Esophagus muscularis mucosa (tissue), 4 donors: ENCODE results near the gene SERPINB5. TPM values are rescaled to one million over a fixed set of nuclear protein-coding genes. Genes with fewer than 3 reads are reported as not detected.

ENCODE experiments used
- DNase-seq: peaks from one replicate; pipeline ENCODE4 v3.0.0-alpha.2; 2017; ENCODE audit errors: extremely low spot score
- H3K27ac ChIP-seq, 4 donors: fragments of 200-600 bp; sonication (generic); replicated peaks in 1 of 4; 1 replicate in 3 of 4; 2 replicates in 1 of 4; pipeline ENCODE4 v1.5.1; 2016 to 2019; ENCODE audit warnings: mild to moderate bottlenecking in 1 of 4
- H3K27me3 ChIP-seq, 4 donors: fragments of 200-600 bp; sonication (generic); one replicate each; pipeline versions ENCODE4 v1.5.1 to v1.6.0; 2016 to 2019
- H3K36me3 ChIP-seq, 4 donors: fragments of 200-600 bp; sonication (generic); one replicate each; pipeline ENCODE4 v1.5.1; 2016 to 2019
- H3K4me1 ChIP-seq, 4 donors: fragments of 200-600 bp; sonication (generic); one replicate each; pipeline ENCODE4 v1.5.1; 2016 to 2019
- H3K4me3 ChIP-seq, 4 donors: fragments of 200-600 bp; sonication (generic); 1 replicate in 2 of 4; 2 replicates in 2 of 4; pipeline ENCODE4 v1.5.1; 2016 to 2019; ENCODE audit warnings: mild to moderate bottlenecking in 4 of 4, moderate library complexity in 1 of 4
- H3K9me3 ChIP-seq, 4 donors: fragments of 200-600 bp; sonication (generic); 1 replicate in 3 of 4; 2 replicates in 1 of 4; pipeline ENCODE4 v1.5.1; 2016 to 2019
- EP300 ChIP-seq: sonication (generic); formaldehyde crosslinking; IDR thresholded peaks from one replicate; pipeline ENCODE4 v1.6.1; 2017; ENCODE audit warnings: antibody characterized with exemption
- POLR2A ChIP-seq: fragments of 450-650 bp; IDR thresholded peaks from one replicate; pipeline ENCODE4 v1.6.1; 2017; ENCODE audit warnings: antibody characterized with exemption, moderate library complexity, mild to moderate bottlenecking, low read depth
- POLR2AphosphoS5 ChIP-seq, 2 donors: sonication (generic); formaldehyde crosslinking; IDR thresholded peaks; one replicate each; pipeline ENCODE4 v1.6.1; 2017; ENCODE audit warnings: antibody characterized with exemption in 2 of 2
- WGBS: methylation state at CpG from one replicate; pipeline ENCODE4 v1.1.5; 2018; 5-methylcytosine and 5-hydroxymethylcytosine counted together
- intact Hi-C: fragments of 100-400 bp; cut with DNase I; formaldehyde crosslinking; loops from one replicate; pipeline ENCODE4 v1.15.1; 2023
- total RNA-seq, 4 donors: library from RNA; depleted of rRNA; stranded (reverse); fragments of >200 nt; gene quantifications; one replicate each; pipeline versions ENCODE4 v1.1.0 to v1.2.1, GENCODE V29; 2016
- TF ChIP-seq, protein P1 (sequence below), 3 experiments: fragments of 200-600 bp in 2 of 3; fragments of 450-650 bp in 1 of 3; sonication (generic) in 2 of 3; IDR thresholded peaks; one replicate each; pipeline ENCODE4 v1.5.1; 2017 to 2019; ENCODE audit warnings: antibody characterized with exemption in 3 of 3, mild to moderate bottlenecking in 2 of 3, moderate library complexity in 1 of 3

Gene SERPINB5
- total RNA-seq, 4 donors from 2014 or later: not detected

DNA sequence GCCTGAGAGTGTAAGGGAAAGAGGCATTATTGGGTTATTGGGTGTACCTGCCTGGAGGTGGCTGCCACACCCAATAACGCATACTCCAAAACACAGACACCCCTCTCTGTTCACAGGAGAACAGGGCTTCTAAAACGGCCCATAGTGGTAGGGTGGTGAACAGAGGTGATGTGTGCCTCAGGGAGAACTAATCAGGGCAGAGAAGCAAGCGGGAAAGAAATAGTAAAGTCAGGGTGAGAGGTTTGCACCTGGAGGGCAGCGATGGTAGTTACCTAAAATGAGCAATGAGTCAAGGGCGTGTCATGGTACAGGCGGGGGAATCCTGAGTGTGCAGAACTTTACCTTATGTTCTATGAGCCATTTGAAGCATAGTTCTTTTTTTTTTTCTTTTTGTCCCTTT, 32.9 kb upstream of the SERPINB5 start:
- no peak for DNase-seq
- H3K27me3 ChIP-seq: no peaks in the 10 kb centered on the region
- no peak overlapping the region for H3K27ac ChIP-seq
- H3K36me3 ChIP-seq: no peaks in the 10 kb centered on the region
- no peak for TF ChIP-seq POLR2AphosphoS5 (IDR thresholded peaks at IDR 0.05)
- H3K4me1 ChIP-seq: peaks cover 0 to 5% (median 2%) of the 10 kb centered on the region in 4 donors
- no peak overlapping the region for H3K4me3 ChIP-seq
- no peaks in the 10 kb centered on the region for H3K9me3 ChIP-seq
- 95% methylated on average over 6 of the region's 6 CpGs for WGBS
- intact Hi-C loops: loop anchor here (5.0 kb wide), 1 partner anchor 102 kb away; no protein-coding TSS in a partner anchor

DNA sequence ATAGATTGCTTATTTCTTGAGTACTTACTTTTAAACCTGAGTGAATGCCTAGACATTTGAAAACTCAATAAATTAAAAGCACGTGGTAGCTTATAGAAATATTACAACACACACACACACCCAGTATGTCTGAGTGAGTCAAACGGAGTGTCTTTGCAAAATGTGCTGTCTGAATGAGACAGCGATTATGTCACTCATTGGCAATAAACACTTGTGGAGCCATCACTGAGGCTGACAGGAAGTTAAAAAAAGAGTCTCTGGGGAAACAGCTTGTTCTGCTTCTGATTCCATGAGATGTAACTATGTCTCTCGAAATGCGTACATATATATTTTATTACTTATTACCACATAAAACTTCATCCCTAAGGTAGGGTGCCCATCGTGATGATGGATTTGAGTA, 32.2 kb upstream of the SERPINB5 start:
- Histone ChIP-seq H3K36me3 (no peaks in the 10 kb centered on the region), H3K4me1 (peaks cover 0 to 4% (median 0%) of the 10 kb centered on the region in 4 donors), H3K4me3 (no peak overlapping the region), H3K27ac (peak overlapping the region; percentile 23 to 56 (median 31)), H3K27me3 (no peaks in the 10 kb centered on the region), H3K9me3 (no peaks in the 10 kb centered on the region)
- TF ChIP-seq EP300 (no peak), POLR2AphosphoS5 (IDR thresholded peaks at IDR 0.05) (peak; percentile 16 to 33)
- WGBS: 66% methylated on average over 6 of the region's 6 CpGs
- peak; percentile 85 for DNase-seq
- intact Hi-C loops: loop anchor here (5.0 kb wide), 1 partner anchor 102 kb away; no protein-coding TSS in a partner anchor

DNA sequence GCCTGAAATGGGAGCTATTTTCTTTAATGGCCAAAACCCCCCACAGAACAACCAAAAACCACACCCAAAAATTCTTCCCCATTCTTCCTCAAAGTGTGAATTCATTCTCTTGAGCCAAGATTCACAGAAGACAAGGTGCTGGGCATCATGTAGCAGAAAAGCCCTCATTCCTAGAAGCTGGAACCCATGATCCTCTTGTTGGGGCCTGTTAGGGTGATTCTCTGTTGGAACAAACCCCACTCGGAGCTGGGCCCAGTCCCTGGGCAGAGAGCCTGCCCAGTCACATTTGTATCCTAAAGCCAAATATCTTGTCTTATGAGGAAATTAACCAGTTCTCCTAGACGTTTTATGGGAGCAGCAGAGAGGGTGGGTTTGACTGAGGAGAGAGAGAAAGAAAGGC, 31.7 kb upstream of the SERPINB5 start:
- Histone ChIP-seq H3K36me3 (no peaks in the 10 kb centered on the region), H3K9me3 (no peaks in the 10 kb centered on the region), H3K4me1 (peaks cover 0 to 4% (median 0%) of the 10 kb centered on the region in 4 donors), H3K27me3 (no peaks in the 10 kb centered on the region), H3K4me3 (no peak overlapping the region), H3K27ac (peak overlapping the region; percentile 23 to 56 (median 31))
- 28% methylated on average over 2 of the region's 2 CpGs for WGBS
- TF ChIP-seq, protein P1, sequence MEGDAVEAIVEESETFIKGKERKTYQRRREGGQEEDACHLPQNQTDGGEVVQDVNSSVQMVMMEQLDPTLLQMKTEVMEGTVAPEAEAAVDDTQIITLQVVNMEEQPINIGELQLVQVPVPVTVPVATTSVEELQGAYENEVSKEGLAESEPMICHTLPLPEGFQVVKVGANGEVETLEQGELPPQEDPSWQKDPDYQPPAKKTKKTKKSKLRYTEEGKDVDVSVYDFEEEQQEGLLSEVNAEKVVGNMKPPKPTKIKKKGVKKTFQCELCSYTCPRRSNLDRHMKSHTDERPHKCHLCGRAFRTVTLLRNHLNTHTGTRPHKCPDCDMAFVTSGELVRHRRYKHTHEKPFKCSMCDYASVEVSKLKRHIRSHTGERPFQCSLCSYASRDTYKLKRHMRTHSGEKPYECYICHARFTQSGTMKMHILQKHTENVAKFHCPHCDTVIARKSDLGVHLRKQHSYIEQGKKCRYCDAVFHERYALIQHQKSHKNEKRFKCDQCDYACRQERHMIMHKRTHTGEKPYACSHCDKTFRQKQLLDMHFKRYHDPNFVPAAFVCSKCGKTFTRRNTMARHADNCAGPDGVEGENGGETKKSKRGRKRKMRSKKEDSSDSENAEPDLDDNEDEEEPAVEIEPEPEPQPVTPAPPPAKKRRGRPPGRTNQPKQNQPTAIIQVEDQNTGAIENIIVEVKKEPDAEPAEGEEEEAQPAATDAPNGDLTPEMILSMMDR (IDR thresholded peaks at IDR 0.05): no peak
- TF ChIP-seq EP300: no peak
- TF ChIP-seq POLR2AphosphoS5 (IDR thresholded peaks at IDR 0.05): no peak
- TF ChIP-seq POLR2A: no peak
- intact Hi-C loops: no loop called here
- no peak for DNase-seq

DNA sequence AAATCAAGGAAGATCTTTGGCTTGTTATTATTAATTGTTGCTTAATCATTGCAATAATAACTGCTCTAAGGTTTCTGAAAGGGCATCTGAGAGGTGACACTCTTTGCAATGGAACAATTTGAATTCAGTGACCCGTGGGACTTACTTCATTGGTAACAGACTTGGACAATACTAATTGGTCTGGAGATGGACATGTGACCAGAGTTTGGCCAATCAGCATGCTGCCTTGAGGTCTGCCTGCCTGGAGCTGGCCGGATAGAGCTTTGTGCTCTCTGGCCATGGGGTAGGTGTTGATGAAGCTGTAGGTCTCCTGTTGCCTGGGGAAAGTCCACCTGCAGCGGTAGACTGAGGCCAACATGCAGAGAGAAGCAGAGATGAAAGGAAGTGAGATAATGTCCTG, 30.5 kb upstream of the SERPINB5 start:
- no peaks in the 10 kb centered on the region for H3K27me3 ChIP-seq
- no peak overlapping the region for H3K27ac ChIP-seq
- no peaks in the 10 kb centered on the region for H3K9me3 ChIP-seq
- WGBS: 86% methylated on average over 3 of the region's 3 CpGs
- peaks cover 0 to 4% (median 0%) of the 10 kb centered on the region in 4 donors for H3K4me1 ChIP-seq
- TF ChIP-seq, protein P1 (IDR thresholded peaks at IDR 0.05): no peak
- TF ChIP-seq POLR2AphosphoS5 (IDR thresholded peaks at IDR 0.05) (no peak), EP300 (no peak), POLR2A (no peak)
- no peaks in the 10 kb centered on the region for H3K36me3 ChIP-seq
- peak; percentile 5 for DNase-seq
- H3K4me3 ChIP-seq: no peak overlapping the region
- intact Hi-C loops: no loop called here

DNA sequence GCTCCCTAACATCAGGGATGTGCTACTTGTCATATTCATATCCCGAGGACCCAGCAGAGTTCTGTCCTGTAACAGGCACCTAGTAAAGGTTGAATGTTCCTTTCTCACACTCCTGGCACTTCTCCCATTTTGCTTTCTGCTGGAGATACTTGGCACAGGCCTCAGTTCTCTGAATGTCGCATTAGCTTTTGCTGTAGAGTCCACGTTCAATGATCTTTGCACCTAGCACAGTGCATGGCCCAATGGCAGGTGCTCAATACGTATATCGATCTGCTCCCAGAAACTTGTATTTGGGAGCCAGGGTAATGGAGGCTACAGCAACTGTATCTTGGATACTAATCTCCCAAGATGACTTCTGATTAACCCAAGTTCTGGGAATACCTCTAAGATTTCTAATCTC, 29.7 kb upstream of the SERPINB5 start:
- Histone ChIP-seq H3K9me3 (no peaks in the 10 kb centered on the region), H3K27me3 (no peaks in the 10 kb centered on the region), H3K36me3 (no peaks in the 10 kb centered on the region), H3K27ac (no peak overlapping the region), H3K4me3 (no peak overlapping the region), H3K4me1 (peaks cover 0 to 4% (median 0%) of the 10 kb centered on the region in 4 donors)
- no peak for DNase-seq
- intact Hi-C loops: no loop called here
- TF ChIP-seq EP300: no peak
- WGBS: 85% methylated on average over 5 of the region's 5 CpGs

DNA sequence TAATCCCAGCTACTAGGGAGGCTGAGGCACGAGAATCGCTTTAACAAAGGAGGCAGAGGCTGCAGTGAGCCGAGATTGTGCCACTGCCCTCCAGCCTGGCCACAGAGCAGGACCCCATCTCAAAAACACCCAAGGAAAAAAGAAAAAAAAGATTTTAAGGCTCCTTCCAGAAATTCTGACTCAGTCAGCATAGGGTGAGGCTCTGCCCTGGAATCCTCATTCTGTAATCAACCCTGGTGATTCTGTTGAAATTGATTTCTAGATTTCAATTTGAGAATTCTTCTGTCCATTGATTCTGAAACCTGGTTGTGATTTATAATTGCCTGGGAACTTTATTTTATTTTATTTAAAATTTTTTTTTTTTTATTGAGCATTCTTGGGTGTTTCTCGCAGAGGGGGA, 27.3 kb upstream of the SERPINB5 start:
- no peak overlapping the region for H3K27ac ChIP-seq
- H3K4me3 ChIP-seq: no peak overlapping the region
- no peaks in the 10 kb centered on the region for H3K36me3 ChIP-seq
- peaks cover 0 to 6% (median 0%) of the 10 kb centered on the region in 4 donors for H3K4me1 ChIP-seq
- no peaks in the 10 kb centered on the region for H3K27me3 ChIP-seq
- TF ChIP-seq, protein P1 (IDR thresholded peaks at IDR 0.05): no peak
- no peak for TF ChIP-seq POLR2AphosphoS5 (IDR thresholded peaks at IDR 0.05)
- no peak for TF ChIP-seq EP300
- TF ChIP-seq POLR2A: no peak
- H3K9me3 ChIP-seq: no peaks in the 10 kb centered on the region
- no peak for DNase-seq
- intact Hi-C loops: no loop called here
- WGBS: 96% methylated on average over 4 of the region's 4 CpGs
